Measurements from ENCODE around the gene MYBPHL. TPM values are rescaled to one million over a fixed set of nuclear protein-coding genes. Genes with fewer than 3 reads are reported as not detected.

The MYBPHL gene
- total RNA-seq, 1 donor from 2014 or later, result not detected

GRCh38 chr1:109275706-109276345 is 31.0 kb downstream of the MYBPHL start:
- H3K36me3 Mint-ChIP-seq (ENCODE audit: low read depth, unreplicated experiment), result peaks cover 5% of the 10 kb centered on the region
- peak overlapping the region; percentile 77 for H3K27ac Mint-ChIP-seq (ENCODE audit: unreplicated experiment)
- H3K4me3 Mint-ChIP-seq (ENCODE audit: unreplicated experiment), result no peak overlapping the region
- no peaks in the 10 kb centered on the region for H3K9me3 Mint-ChIP-seq (ENCODE audit: unreplicated experiment)
- TF ChIP-seq CTCF (IDR thresholded peaks at IDR 0.05; ENCODE audit: unreplicated experiment), result no peak
- no peak for DNase-seq (ENCODE audit: low spot score)
- peaks cover 5% of the 10 kb centered on the region for H3K27me3 Mint-ChIP-seq (ENCODE audit: unreplicated experiment)
- peaks cover 25% of the 10 kb centered on the region for H3K4me1 Mint-ChIP-seq (ENCODE audit: unreplicated experiment)

- Mint-ChIP-seq H3K9me3 (ENCODE audit: unreplicated experiment) (no peaks in the 10 kb centered on the region), H3K27me3 (ENCODE audit: unreplicated experiment) (peaks cover 9% of the 10 kb centered on the region), H3K4me1 (ENCODE audit: unreplicated experiment) (peaks cover 25% of the 10 kb centered on the region), H3K36me3 (ENCODE audit: low read depth, unreplicated experiment) (peaks cover 4% of the 10 kb centered on the region), H3K4me3 (ENCODE audit: unreplicated experiment) (no peak overlapping the region), H3K27ac (ENCODE audit: unreplicated experiment) (no peak overlapping the region)
- DNase-seq (ENCODE audit: low spot score), result no peak
- no peak for TF ChIP-seq CTCF (IDR thresholded peaks at IDR 0.05; ENCODE audit: unreplicated experiment)
Measured at GRCh38 chr1:109274533-109275476, 32.0 kb downstream of the MYBPHL start.

GRCh38 chr1:109273570-109274288 is 33.1 kb downstream of the MYBPHL start:
- TF ChIP-seq CTCF (IDR thresholded peaks at IDR 0.05; ENCODE audit: unreplicated experiment), result no peak
- DNase-seq (ENCODE audit: low spot score), result no peak

GRCh38 chr1:109272831-109273547 is 33.8 kb downstream of the MYBPHL start:
- DNase-seq (ENCODE audit: low spot score), result no peak
- Mint-ChIP-seq H3K4me1 (ENCODE audit: unreplicated experiment) (peaks cover 25% of the 10 kb centered on the region), H3K9me3 (ENCODE audit: unreplicated experiment) (no peaks in the 10 kb centered on the region), H3K27ac (ENCODE audit: unreplicated experiment) (no peak overlapping the region), H3K36me3 (ENCODE audit: low read depth, unreplicated experiment) (no peaks in the 10 kb centered on the region), H3K27me3 (ENCODE audit: unreplicated experiment) (peaks cover 10% of the 10 kb centered on the region), H3K4me3 (ENCODE audit: unreplicated experiment) (no peak overlapping the region)
- TF ChIP-seq CTCF (IDR thresholded peaks at IDR 0.05; ENCODE audit: unreplicated experiment), result no peak

More at GRCh38 chr1:109273570-109274288, 33.1 kb downstream of the MYBPHL start:
- peaks cover 9% of the 10 kb centered on the region for H3K27me3 Mint-ChIP-seq (ENCODE audit: unreplicated experiment)
- H3K4me3 Mint-ChIP-seq (ENCODE audit: unreplicated experiment), result no peak overlapping the region
- no peaks in the 10 kb centered on the region for H3K9me3 Mint-ChIP-seq (ENCODE audit: unreplicated experiment)
- no peaks in the 10 kb centered on the region for H3K36me3 Mint-ChIP-seq (ENCODE audit: low read depth, unreplicated experiment)
- H3K27ac Mint-ChIP-seq (ENCODE audit: unreplicated experiment), result peak overlapping the region; percentile 85
- H3K4me1 Mint-ChIP-seq (ENCODE audit: unreplicated experiment), result peaks cover 25% of the 10 kb centered on the region
